DMS79 (cell line): ENCODE data around the gene XAB2.
"Not testable (repeated sequence)": the region's sequence is repeated elsewhere in the genome, so short reads cannot be mapped to it uniquely, and the experiment has no call there.

Source experiments
- DNase-seq: peaks from one replicate; lab custom pipeline; 2025; lab: John Stamatoyannopoulos, UW

XAB2 gene

DNA sequence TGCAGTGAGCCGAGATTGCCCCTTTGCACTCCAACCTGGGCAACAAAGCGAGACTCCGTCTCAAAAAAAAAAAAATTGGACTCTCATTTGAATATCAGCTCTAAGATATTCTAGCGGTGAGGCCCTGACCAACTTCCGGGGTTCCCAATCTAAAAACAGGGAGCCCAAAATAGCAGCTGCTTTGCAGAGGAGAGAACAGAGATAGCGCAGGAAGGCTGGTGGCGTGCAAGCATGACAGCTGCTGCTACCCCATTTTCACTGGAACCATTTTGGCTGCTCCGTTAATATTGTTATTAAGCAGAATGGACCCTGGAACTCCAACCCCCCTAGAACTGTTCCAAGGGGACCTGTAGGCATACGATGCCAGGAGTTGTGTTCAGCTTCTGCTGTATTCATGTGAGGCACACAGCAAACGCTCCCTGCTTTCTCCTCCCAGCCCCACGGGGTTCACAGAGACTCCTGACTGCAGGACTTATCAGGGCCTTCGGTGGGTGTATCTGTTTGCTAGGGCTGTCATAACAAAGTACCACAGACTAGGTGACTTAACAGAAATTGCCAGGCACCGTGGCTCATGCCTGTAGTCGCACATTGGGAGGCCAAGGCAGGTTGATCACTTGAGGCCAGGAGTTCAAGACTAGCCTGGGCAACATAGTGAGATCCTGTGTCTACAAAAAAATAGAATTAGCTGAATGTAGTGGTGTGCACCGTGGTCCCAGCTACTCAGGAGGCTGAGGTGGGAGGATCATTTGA, 19.1 kb upstream of the XAB2 start:
- DNase-seq: no peak

DNA sequence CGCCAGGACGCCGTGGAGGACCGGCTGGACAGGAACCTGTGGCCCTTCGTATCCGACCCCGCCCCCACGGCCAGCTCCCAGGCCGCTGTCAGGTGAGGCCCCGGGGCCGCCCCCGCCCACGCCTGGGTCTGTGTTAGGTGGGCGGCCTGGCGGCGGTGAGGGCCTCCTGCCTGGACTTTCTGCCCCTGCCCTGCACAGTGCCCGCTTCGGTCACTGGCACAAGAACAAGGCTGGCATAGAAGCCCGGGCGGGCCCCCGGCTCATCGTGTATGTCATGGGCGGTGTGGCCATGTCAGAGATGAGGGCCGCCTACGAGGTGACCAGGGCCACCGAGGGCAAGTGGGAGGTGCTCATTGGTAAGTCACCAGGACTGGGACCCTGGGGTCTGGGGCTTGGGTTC, 17.8 kb upstream of the XAB2 start:
- DNase-seq: no peak

DNA sequence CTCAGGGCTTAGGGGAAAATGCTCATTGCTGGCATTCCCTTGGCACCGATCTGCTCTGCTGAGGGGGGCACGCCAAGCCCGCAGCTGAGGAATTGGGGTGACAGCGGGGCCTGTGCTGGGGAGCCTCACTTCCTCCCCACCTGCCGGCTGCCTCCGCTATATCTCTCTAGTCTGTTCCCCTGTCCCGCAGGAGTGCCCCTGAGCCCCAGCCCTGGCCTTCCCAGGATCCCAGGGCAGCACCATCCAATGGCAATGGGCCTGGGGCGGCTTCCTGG, 17.0 kb upstream of the XAB2 start:
- DNase-seq: no peak

DNA sequence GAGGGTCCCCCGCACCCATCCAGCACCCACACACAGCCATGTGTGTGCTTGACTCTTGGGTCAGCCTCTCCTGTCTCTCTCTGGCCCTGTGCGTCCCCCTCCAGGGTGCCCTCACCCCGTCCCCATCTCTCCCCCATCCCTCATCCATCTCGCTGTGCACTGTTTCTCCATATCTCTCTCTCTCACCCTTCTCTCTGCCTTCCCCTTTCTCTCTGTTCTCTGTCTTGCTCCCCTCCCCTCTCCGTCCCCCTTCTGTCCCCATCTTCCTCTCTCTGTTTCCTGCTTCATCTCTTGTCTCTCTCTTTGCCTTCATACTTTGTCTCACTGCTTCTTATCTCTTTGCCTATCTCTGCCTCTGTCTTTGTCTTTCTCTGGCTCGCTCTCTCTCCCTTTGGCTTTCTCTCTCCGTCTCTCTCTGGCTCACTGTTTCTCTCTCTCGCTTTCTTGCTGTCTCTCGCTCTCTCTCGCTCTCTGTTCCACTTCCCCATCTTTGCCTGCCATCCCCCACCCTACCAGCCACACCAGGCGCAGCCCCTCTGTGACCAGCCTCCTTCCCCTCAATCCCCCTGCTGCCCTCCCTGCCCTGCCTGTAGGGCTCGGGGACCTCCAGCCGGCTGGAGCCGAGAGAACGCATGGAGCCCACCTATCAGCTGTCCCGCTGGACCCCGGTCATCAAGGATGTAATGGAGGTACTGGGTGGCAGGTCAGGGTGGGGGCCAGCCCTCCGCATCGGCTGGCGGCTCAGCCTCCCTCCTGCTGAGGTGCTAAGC, 16.5 kb upstream of the XAB2 start:
- DNase-seq: no peak

DNA sequence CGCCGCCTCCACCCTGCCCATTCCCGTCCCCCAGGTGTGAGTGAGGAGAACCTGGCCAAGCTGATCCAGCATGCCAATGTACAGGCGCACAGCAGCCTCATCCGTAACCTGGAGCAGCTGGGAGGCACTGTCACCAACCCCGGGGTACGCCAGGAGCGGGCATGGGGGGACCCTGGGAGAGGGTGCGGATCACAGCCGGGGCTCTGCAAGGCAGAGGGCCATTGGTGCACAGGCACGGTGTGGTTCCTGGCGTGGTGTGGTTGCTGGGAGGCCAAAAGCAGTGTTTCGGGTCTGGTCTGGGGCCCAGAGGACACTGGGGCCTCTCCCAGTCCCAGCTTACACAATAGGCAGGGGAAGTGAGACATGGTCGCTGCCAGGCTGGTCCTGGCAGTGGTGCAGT, 15.8 kb upstream of the XAB2 start:
- DNase-seq: no peak

DNA sequence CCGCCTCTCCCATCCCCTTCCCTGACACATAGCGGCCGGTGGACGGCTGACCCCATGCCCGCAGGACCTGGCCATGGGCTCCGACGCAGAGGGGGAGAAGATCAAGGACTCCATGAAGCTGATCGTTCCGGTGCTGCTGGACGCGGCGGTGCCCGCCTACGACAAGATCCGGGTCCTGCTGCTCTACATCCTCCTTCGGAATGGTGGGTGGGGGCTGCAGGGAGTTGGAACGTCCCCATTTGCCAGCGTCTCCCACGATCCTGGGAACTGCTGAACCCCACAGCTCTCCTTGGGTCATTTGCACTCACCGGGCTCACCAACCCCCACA, 15.2 kb upstream of the XAB2 start:
- DNase-seq: no peak

DNA sequence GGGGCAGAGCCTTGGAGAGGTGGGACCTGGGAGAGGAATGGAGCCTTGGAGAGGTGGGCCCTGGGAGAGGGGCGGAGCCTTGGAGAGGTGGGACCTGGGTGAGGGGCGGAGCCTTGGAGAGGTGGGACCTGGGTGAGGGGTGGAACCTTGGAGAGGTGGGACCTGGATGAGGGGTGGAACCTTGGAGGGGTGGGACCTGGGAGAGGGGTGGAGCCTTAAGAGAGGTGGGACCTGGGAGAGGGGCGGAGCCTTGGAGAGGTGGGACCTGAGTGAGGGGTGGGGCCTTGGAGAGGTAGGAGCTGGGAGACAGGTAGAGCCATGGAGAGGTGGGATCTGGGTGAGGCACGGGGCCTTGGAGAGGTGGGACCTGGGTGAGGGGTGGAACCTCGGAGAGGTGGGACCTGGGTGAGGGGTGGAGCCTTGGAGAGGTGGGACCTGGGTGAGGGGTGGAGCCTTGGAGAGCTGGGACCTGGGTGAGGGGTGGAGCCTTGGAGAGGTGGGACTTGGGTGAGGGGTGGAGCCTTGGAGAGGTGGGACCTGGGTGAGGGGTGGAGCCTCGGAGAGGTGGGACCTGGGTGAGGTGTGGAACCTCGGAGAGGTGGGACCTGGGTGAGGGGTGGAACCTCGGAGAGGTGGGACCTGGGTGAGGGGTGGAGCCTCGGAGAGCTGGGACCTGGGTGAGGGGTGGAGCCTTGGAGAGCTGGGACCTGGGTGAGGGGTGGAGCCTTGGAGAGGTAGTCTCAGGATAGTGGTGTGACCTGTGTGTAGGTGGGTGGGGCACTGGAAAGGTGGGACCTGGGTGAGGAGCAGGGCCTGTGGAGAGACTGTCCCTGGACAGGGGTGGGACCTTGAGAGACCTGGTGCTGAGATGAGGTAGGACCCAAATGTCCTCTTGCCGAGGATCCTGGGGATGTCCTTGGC, 14.5 kb upstream of the XAB2 start:
- not testable (repeated sequence) for DNase-seq

DNA sequence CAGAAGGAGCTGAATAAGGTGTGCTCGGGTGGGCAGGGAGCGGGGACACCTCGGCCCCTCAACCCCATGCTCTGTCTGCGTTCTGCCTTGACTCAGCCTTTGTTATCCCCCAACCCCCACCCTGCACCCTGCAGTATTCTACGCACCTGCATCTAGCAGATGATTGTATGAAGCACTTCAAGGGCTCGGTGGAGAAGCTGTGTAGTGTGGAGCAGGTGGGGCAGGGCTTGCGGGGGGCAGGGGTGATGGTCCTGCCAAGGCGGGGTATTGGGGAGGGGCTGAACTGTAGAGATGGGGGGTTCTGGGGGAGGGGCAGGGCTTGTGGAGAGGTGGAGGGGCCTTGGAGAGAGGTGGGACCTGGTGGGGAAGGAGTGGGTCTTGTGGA, 13.7 kb upstream of the XAB2 start:
- no peak for DNase-seq

DNA sequence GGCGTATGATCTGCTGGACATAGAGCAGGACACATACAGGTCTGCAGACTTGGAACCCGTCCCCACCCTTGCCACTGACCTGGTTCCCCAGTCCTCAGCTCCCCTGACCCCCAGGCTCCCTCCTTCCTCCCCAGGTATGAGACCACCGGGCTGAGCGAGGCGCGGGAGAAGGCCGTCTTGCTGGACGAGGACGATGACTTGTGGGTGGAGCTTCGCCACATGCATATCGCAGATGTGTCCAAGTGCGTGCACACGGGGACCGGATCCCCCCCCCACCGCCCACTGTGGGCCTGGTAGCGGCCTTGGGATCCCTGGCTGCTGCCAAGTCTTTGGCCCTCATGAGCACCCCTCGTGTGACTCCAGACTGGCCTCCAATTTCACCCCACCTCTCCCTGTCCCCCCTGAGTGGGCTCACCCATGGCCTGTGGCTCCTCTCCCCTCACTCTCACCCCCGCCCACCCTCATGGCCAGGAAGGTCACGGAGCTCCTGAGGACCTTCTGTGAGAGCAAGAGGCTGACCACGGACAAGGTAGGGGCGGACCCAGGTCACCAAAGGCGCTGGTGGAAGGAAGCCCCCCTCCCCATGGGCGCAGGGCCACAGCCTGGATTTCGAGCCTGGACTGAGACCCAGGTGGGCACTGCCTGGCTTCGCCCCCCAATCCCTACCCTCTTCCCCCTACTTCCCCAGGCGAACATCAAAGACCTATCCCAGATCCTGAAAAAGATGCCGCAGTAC, 13.1 kb upstream of the XAB2 start:
- no peak for DNase-seq

DNA sequence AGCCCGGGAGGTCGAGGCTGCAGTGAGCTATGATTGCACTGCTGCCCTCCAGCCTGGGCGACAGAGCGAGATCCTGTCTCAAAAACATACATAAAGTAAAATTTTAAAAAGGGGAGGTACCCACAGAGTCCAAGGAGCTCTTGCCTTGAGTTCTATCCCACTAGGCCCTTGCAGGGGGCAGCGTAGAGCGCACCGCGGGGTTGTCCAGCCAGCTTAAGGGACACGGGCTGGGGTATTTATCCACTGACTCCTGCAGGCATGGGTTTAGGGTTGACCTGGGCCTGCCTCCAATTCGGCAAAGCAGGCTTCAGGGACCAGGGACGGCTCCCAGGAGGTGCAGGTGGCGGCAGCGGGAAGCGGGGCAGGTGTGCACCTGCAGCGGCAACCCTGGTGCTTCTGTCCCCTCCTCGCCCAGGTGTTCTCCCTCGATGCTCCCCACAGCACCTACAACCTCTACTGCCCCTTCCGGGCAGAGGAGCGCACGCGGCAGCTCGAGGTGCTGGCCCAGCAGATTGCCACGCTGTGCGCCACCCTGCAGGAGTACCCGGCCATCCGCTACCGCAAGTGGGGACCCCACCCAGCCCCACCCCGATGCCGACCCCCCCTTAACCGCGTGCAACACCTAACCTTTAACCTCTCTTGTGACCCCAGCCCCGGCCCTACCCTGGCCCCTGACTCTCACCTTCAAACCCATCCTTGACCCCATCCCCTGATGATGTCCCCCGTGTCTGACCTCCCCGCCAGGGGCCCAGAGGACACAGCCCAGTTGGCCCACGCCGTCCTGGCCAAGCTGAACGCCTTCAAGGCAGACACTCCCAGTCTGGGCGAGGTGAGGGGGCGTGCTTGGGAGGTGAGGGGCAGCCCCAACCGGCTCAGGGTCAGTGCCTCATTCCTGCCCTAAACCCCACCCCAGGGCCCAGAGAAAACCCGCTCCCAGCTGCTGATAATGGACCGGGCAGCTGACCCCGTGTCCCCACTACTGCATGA, 12.2 kb upstream of the XAB2 start:
- no peak for DNase-seq

DNA sequence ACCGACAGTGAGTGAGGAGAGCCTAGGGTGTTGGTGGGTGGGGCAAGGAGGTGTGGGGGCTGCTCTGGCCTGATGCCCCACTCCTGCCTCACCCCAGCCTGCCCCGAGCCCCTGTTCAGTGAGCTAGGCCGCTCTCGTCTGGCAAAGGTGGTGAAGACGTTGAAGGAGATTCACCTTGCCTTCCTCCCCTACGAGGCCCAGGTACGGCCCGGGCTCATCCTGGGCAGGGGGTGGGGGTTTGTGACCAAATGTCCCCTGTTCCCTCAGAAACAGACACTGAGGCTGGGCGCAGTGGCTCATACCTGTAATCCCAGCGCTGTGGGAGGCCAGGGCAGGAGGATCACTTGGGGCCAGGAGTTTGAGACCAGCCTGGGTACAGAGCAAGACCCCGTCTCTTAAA, 11.5 kb upstream of the XAB2 start:
- DNase-seq: no peak

DNA sequence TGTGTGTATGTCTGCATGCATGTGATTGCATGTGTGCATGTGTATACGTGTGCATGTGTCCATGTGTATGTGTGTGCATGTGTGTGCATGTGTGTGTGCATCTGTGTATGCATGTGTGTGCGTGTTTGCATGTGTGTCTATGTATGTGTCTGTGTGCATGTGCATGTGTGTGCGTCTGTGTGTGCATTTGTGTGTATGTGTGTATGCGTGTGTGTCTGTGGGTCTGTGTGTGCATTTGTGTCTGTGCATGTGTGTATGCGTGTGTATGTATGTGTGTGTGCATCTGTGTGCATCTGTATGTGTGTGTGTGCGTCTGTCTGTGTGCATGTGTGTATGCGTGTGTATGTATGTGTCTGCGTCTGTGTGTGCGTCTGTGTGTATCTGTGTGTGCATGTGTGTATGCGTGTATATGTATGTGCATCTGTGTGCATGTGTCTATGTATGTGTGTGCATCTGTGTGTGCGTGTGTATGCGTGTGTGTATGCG, 10.6 kb upstream of the XAB2 start:
- DNase-seq: no peak

DNA sequence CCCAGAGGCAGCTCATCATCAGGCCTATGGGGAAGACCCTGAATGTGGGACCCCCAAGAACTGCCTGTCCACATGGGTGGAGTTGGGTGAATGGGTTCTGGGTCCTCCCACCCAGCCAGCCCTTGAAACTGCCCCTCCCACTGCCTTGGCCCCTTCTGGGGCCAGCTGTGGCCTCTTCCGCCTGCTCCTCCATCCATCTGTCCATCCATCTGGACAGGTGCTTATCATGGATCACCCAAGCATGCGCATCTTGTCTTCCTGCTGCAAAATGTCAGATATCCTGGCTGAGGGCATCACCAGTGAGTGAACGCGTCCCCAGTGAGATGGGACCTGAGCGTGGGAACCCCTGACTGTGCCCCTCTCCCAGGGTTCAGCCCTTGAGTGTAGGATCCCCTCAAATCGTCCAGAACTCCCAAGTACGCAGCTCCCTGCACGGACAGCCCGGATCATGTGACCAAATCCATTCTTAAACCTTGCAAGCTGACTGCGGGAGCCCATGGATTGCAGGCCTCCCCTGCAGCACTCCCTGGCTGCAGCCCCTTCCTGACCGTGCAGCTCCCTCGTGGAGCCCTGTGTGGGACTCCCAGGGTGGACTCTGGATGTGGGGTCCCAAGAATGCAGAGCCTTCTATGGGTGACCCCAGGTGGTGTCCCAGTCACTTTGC, 9.6 kb upstream of the XAB2 start:
- DNase-seq: no peak

DNA sequence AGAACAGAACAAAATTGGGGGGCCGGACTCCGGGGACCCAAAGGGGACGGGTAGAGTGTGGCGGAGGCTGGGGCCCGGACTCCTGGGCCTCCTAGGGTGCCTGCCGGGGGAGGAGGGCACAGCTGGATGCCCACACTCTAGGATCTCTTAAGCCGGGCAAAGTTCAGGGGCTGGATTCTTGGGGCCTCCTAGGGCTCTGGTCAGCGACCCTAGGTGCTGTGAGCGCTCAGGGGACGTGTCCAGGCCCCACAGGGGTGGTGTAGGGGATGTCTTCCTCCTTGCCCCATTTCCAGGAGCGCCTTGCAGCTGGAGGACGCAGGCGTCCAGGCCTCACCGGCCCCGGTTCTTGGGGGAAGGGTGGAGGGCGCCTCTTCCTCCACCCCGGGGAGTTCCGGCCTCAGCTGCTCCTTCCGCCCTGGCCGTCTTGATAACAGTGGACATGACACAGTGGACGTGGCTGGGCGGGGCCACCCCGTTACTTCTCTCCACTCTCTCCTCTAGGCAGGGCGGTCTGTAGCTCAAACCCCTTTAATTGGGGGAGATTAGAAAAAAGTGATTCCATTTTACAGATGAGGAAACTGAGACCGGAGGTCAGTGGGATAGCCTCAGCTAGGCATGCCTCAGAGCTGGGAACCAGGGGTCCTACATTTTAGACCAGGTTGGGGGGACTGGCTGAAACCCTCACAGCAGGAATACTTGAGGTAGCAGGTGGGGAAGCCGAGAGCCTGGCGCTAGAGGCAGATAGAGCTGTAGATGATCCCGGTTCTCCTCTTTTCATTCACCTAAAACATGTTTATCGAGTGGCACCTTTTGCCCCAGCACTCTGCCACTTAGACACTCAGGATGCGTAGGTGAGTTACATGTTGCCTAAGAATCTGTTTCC, 8.3 kb upstream of the XAB2 start:
- DNase-seq: no peak

DNA sequence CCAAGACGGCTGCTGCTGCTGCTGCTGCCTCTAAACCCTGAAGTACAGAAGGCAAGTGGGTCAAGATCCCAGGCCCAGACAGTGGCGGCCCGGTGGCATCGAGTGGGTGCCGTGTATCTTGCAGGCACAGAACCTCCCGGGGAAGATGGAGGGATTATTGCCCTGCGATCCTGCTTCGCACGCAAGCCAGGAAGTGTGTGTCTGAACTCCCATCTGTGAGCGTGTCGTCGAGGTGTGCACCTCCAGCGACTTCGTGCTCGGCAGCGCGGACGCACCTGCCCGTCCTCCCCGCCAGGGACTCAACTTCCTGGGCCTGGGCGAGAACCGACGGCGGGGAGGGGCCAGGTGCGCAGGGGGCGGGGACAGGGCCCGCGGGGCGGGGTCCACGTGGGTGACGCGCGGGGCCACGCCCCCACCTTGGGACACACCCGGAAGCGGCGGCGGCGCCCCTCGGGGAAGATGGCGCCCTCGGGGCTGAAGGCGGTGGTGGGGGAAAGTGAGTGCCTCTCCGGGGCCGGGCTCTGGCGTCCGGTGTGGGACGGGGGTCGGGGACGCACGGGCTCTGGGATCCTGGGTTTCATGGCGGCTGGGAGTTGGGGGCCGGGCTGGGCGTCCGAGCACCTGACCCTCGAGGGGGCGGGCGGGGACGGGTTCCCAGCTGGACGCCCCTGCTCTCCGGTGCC, 7.5 kb upstream of the XAB2 start, which contains the start of gene STXBP2:
STXBP2 (plus strand) TSS at position 420 of the 683 bp plus-strand sequence; CDS start at position 460, 40 bp downstream.
- DNase-seq: peak; percentile 64

DNA sequence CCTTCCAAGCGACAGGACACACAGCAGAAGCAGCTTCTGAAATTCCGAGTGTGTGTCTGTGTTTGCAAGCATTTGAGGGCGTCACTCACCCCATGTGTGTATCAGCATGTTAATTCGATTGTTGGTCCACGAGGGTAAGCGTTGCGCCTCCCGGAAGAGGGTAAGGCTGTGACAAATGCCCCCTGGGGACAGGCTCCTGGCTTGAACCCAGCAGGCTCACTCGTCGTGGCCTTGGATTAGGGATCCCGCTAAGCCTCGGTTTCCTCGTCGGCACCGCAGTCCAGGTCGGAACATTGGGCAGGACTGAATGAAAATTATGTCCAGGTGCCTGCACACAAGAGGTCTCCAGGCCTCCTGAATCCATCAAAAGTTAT, 7.0 kb upstream of the XAB2 start:
- DNase-seq: no peak

DNA sequence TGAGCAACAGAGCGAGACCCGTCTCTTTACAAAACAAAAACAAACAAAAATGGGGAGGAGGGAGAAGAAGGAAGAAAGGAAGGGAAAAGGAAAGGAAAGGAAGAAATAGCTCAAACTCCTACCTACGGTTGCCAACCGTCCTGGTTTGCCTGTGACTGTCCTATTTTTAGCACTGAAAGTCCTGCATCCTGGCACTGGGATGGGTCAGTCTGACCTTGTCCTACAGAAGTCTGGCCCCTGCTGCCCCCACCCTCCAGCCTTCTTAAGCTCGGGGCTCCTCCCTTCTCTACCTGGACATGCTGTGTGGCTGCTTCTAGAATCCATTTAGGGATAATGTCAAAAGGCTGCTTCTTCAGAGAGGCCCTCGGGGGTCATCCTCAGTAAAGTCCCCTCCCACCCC, 6.3 kb upstream of the XAB2 start:
- no peak for DNase-seq

DNA sequence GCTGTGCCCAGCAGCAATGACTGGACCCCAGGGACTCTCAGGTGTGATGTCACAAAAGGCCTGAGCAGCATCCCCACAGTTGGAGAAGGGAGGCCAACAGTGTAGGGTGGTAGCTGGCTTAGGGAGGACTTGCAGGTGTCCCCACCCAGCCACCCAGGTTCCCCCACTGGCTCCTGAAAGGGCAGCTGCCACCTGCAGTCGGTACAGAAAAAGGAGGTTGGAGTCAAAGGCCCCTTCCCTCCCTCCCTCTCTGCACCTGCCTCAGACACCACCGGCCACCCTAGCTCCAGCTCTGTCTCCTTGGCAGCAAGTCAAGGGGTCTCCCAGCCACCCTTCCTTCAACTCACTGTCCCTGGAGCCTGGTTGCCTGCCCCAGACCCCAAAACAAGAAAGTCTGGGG, 4.4 kb upstream of the XAB2 start, which contains the start of gene PCP2:
PCP2 (minus strand) TSS at position 22 of the 400 bp plus-strand sequence. CDS start 262 bp downstream, outside the sequence.
- DNase-seq: no peak
